ENCODE measurements around the gene CLDN7. TPM values are rescaled to one million over a fixed set of nuclear protein-coding genes. Genes with fewer than 3 reads are reported as not detected.

CLDN7 gene
- total RNA-seq, 2 experiments from 2014 or later = 1.1 to 1.2 TPM

DNA sequence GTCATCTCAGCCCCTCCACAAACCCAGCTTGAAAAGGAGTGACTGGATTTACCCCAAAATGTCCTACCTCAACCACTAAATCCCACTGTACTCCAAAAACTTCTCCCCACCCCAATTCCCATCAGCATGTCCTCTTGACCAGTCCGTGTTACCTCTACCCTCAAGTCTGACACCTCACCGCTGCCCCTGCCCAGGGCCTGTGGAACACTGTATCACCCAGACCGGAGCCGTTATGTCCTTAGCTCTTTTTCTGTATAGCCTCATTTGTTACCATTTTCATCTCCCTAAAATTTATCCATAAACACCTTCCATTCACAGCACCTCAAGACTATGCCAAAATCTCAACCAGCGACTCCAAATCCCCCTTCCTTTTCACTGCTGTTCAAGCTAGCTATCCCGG lies 25.5 kb downstream of the CLDN7 start:
- H3K9me3 Mint-ChIP-seq = no peaks in the 10 kb centered on the region
- peak overlapping the region; percentile 93 for H3K27ac Mint-ChIP-seq
- peaks cover 74% of the 10 kb centered on the region for H3K36me3 Mint-ChIP-seq (ENCODE audit: low read depth)
- ATAC-seq (ENCODE audit: poor library complexity) (no peak), DNase-seq (no peak)
- ChIA-PET POLR2A (interaction anchor here (0.7 to 17.0 kb wide), 5 partner anchors 14 to 249 kb away, joined by 3 to 234 read pairs (median 4); partner anchors contain the start of genes ACADVL, CTDNEP1, DLG4 and ELP5), CTCF (interaction anchor here (3.5 kb wide), 1 partner anchor 16 kb away, joined by 19 read pairs; the partner anchor contains the start of genes ACADVL and DLG4)
- peaks cover 65% of the 10 kb centered on the region for H3K4me1 Mint-ChIP-seq (ENCODE audit: low read depth)
- Histone ChIP-seq H3K36me3 (ENCODE audit: insufficient read depth, low read length) (peaks cover 34% of the 10 kb centered on the region), H3K27ac (ENCODE audit: low read depth in 1 of 2, low read length in 2 of 2) (no peak overlapping the region), H3K27me3 (ENCODE audit: control insufficient read depth in 1 of 2, insufficient read depth in 2 of 2, low read length in 2 of 2) (no peaks in the 10 kb centered on the region), H3K4me1 (ENCODE audit: insufficient read depth, low read length) (peaks cover 75% of the 10 kb centered on the region), H3K4me3 (ENCODE audit: low read length) (no peak overlapping the region), H3K9me3 (ENCODE audit: control insufficient read depth in 1 of 2, insufficient read depth in 1 of 2, low read length in 2 of 2) (no peaks in the 10 kb centered on the region)
- intact Hi-C loops (cut with DNase I, micrococcal nuclease) = loop anchor here (1.0 to 10.0 kb wide), 2 partner anchors 17 to 608 kb away; no protein-coding TSS in a partner anchor
- TF ChIP-seq CTCF (IDR thresholded peaks at IDR 0.05) = no peak
- no peaks in the 10 kb centered on the region for H3K27me3 Mint-ChIP-seq
- peak overlapping the region; percentile 94 for H3K4me3 Mint-ChIP-seq

DNA sequence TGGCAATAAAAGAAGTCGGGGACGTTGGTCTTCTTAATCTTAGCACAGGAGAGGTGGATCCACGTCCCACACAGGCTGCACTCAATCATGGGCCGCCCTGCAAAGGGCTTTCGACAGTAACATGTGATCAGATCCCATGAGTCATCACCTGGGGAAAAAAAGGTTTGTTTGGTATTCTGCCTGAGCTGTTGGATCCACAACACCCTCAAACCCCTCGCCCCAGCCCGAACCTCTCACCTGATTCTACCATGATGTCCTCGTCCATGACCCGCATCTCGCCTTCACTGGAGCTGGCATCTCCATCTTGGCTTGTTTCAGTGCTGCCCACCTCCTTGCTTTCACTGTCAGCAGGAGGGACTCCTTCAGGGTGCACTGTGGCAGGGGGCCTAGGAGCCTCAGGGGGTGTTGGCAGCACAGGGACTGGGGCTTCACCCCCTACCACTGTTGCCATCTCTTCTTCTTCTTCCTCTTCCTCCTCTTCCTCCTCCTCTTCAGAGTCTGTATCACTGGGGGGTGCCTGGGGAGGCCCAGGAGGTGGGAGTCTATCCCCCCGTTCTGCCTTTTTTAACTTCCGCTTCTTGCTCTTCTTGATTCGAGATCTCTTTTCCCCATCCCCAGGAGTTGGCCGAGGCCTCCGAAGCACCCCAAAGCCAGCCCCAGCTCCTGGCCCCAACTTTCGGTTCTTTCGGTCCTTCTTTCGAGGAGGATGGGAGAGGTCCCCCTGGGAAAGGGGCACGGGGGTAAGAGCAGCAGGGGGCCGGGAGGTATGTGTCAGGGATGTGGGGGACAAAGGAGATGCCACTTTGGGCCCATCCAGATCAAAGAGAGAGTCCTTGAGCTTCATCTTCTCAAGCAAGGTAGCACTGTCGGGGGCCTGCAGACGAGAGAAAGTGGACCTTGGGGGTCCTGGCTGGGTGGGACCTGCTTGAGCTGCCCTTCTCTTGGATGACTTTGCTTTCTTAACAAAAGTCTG lies 26.3 kb downstream of the CLDN7 start:
- H3K4me1 Mint-ChIP-seq (ENCODE audit: low read depth) = peaks cover 59% of the 10 kb centered on the region
- no peak for TF ChIP-seq CTCF (IDR thresholded peaks at IDR 0.05)
- intact Hi-C loops (cut with DNase I, micrococcal nuclease) = loop anchor here (10.0 kb wide), 1 partner anchor 609 kb away; no protein-coding TSS in a partner anchor

More for the DNA sequence above, 26.3 kb downstream of the CLDN7 start:
- peaks cover 31% of the 10 kb centered on the region for H3K36me3 ChIP-seq (ENCODE audit: insufficient read depth, low read length)
- no peak overlapping the region for H3K27ac ChIP-seq (ENCODE audit: low read depth in 1 of 2, low read length in 2 of 2)
- Mint-ChIP-seq H3K36me3 (ENCODE audit: low read depth) (peaks cover 67% of the 10 kb centered on the region), H3K27ac (peak overlapping the region; percentile 93), H3K4me3 (peak overlapping the region; percentile 94), H3K27me3 (no peaks in the 10 kb centered on the region), H3K9me3 (no peaks in the 10 kb centered on the region)
- CTCF ChIA-PET = interaction anchor here (0.6 to 3.5 kb wide), 4 partner anchors 15 to 1150 kb away, joined by 4 to 19 read pairs (median 5); partner anchors contain the start of genes ACADVL and DLG4
- no peaks in the 10 kb centered on the region for H3K9me3 ChIP-seq (ENCODE audit: control insufficient read depth in 1 of 2, insufficient read depth in 1 of 2, low read length in 2 of 2)
- POLR2A ChIA-PET = interaction anchor here (1.4 to 17.0 kb wide), 3 partner anchors 16 to 450 kb away, joined by 3 to 234 read pairs (median 3); partner anchors contain the start of genes ACADVL, CTDNEP1 and DLG4
- H3K4me3 ChIP-seq (ENCODE audit: low read length) = no peak overlapping the region
- ATAC-seq (ENCODE audit: poor library complexity) (no peak), DNase-seq (peak in 2 of 14 experiments; percentile 30 to 42)
- peaks cover 70% of the 10 kb centered on the region for H3K4me1 ChIP-seq (ENCODE audit: insufficient read depth, low read length)
- H3K27me3 ChIP-seq (ENCODE audit: control insufficient read depth in 1 of 2, insufficient read depth in 2 of 2, low read length in 2 of 2) = no peaks in the 10 kb centered on the region
